SK-N-MC (cell line): Measurements from ENCODE around the gene ELMO3.

Experiments
- EZH2 ChIP-seq: fragments of 200-600 bp; sonication (generic); IDR thresholded peaks from one replicate; pipeline ENCODE4 v1.6.1; 2017; ENCODE audit warnings: antibody characterized with exemption
- FOXP2 ChIP-seq: optimal IDR thresholded peaks from 2 replicates; pipeline ENCODE3; 2011; ENCODE audit warnings: mild to moderate bottlenecking, moderate library complexity; ENCODE audit not compliant: insufficient read depth; ENCODE audit errors: extremely low read length, control extremely low read depth
- POLR2AphosphoS5 ChIP-seq: IDR thresholded peaks from 2 replicates; pipeline ENCODE4 v1.6.1; 2012; ENCODE audit warnings: mild to moderate bottlenecking, low read depth, low read length, borderline replicate concordance

DNA sequence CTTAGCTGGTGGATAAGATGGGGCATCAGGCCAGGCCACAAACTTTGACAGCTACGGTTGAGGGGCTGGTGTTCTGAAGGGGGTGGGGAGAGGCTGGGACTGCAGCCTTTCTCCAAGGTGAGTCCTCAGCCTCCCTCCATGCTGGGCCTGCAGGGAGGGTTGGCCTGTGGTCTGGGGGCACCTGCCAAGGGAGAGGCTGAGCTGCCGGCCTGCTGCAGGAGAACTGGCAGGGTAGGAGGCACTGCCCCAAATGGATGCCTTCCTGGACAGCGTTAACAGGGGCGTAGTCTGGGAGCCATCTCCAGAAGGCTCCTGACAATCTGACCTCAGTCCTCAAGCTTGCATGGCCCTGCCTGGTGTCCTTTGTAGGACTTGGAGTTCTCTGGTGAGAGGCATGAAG lies 5.1 kb downstream of the ELMO3 start:
- no peak for TF ChIP-seq EZH2
- TF ChIP-seq POLR2AphosphoS5: no peak
- TF ChIP-seq FOXP2: no peak
